ENCODE data around the gene XRCC1. TPM values are rescaled to one million over a fixed set of nuclear protein-coding genes. Genes with fewer than 3 reads are reported as not detected.

Gene XRCC1
- total RNA-seq, 1 experiment from 2014 or later = 38.0 TPM

DNA sequence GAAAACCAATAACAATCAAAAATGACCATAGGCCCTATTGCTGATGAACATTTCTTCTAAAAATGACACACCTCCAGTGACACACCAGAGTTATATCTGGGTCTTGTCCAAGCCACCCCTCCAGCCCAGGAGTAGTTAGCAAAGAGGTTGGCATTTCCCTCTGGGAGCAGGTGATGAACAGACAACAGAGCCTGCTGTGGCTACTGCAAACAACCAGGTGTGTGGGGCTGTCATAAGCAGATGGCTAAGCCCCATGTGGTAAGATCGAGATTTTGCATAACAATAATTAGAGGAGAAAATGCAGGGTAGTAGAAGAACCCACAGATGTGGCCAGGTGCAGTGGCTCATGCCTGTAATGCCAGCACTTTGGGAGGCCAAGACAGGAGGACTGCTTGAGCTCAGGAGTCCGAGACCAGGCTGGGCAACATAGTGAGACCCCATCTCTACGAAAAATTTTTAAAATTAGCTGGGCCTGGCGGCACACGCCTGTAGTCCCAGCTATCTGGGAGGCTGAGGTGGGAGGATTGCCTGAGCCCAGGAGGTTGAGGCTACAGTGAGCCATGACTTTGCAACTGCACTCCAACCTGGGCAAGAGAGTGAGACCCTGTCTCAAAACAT lies 5.0 kb downstream of the XRCC1 start:
- peak overlapping the region; percentile 34 to 78 (median 62); a peak in 5 of 7 replicates for H3K27ac Mint-ChIP-seq

More for the DNA sequence above, 5.0 kb downstream of the XRCC1 start:
- Histone ChIP-seq H3K4me2 (ENCODE audit: insufficient read depth, insufficient read length, low read length) (no peak overlapping the region), H3K23me2 (ENCODE audit: insufficient read length, low read depth, low read length, poor library complexity, severe bottlenecking) (peaks cover 6% of the 10 kb centered on the region), H3K79me2 (ENCODE audit: insufficient read depth, low read length) (no peaks in the 10 kb centered on the region; the same call in 1 of the 2 replicates), H2BK15ac (ENCODE audit: low read depth, low read length) (no peak overlapping the region), H4K20me1 (ENCODE audit: control insufficient read depth, insufficient read depth, insufficient read length) (no peaks in the 10 kb centered on the region), H2AK5ac (ENCODE audit: insufficient read length, low read length) (no peak overlapping the region), H3T11ph (ENCODE audit: low read length) (no peak overlapping the region), H4K91ac (ENCODE audit: insufficient read length, low read depth, low read length) (no peak overlapping the region), H2BK5ac (ENCODE audit: insufficient read length, low read length) (no peak overlapping the region), H3K27me3 (ENCODE audit: insufficient read depth, low read length) (no peaks in the 10 kb centered on the region), H3K4ac (ENCODE audit: low read depth, low read length) (no peak overlapping the region), H3K18ac (ENCODE audit: insufficient read length, low read depth, low read length) (no peak overlapping the region), H3K9ac (ENCODE audit: extremely low read depth, insufficient read length, low read length) (no peak overlapping the region), H4K8ac (replicated peaks; ENCODE audit: insufficient read length, low read depth, low read length) (no peak overlapping the region), H3K27ac (ENCODE audit: insufficient read length, low read depth, low read length) (no peak overlapping the region), H3K56ac (ENCODE audit: insufficient read length, low read depth, low read length) (no peak overlapping the region), H4K5ac (ENCODE audit: insufficient read length, low read depth, low read length) (no peak overlapping the region), H3K4me1 (ENCODE audit: insufficient read depth, low read length) (no peaks in the 10 kb centered on the region), H2BK120ac (ENCODE audit: low read depth, low read length, poor library complexity, severe bottlenecking) (no peak overlapping the region), H2BK20ac (ENCODE audit: low read depth, low read length, poor library complexity, severe bottlenecking) (no peak overlapping the region), H3K79me1 (ENCODE audit: insufficient read depth, low read depth, low read length, poor library complexity, severe bottlenecking) (no peaks in the 10 kb centered on the region), H3K9me3 (ENCODE audit: control insufficient read depth, low read depth, low read length) (no peaks in the 10 kb centered on the region), H2AFZ (ENCODE audit: low read length) (no peak overlapping the region), H3K23ac (ENCODE audit: insufficient read length, low read depth, low read length) (no peak overlapping the region), H3K14ac (ENCODE audit: insufficient read depth, low read length) (no peak overlapping the region), H2BK12ac (ENCODE audit: insufficient read length, low read depth, low read length) (no peak overlapping the region)
- DNase-seq = no peak
- WGBS (ENCODE audit: extremely low coverage, insufficient read length, low lambda C conversion rate) = no CpG with 5 or more reads among the region's 5 CpGs
- Mint-ChIP-seq H3K36me3 (ENCODE audit: insufficient read depth in 1 of 3, low read depth in 3 of 3) (peaks cover 0 to 27% (median 18%) of the 10 kb centered on the region in 3 experiments; a peak in 6 of 7 replicates), H3K4me1 (peaks cover 10 to 19% of the 10 kb centered on the region in 2 experiments), H3K9me3 (no peaks in the 10 kb centered on the region), H3K4me3 (no peak overlapping the region; a peak in 1 of 5 replicates), H3K27me3 (ENCODE audit: low read depth) (no peaks in the 10 kb centered on the region)
- TF ChIP-seq CTCF (conservative IDR thresholded peaks at IDR 0.05) = no peak

Data from H9 (cell line).